Endothelial cell of umbilical vein (primary cell): ENCODE measurements around the gene GTF2H3. TPM values are rescaled to one million over a fixed set of nuclear protein-coding genes. Genes with fewer than 3 reads are reported as not detected.

Source experiments
- BruUV-seq: library from RNA; stranded (reverse); fragments of 400-500 nt; replicated peaks from 2 replicates; lab custom pipeline; 2021; lab: Mats Ljungman, UMichigan
- CTCF ChIA-PET: fragments of 300-600, 350-600 bp; sonication (Branson Sonifier 250); formaldehyde crosslinking; loops from one replicate; lab custom pipeline; 2021; ENCODE audit warnings: antibody characterized with exemption, inconsistent platforms; lab: Charles Lee
- POLR2A ChIA-PET: fragments of 300-600, 350-600 bp; sonication (Branson Sonifier 250); formaldehyde crosslinking; loops from one replicate; lab custom pipeline; 2021; ENCODE audit warnings: antibody characterized with exemption, inconsistent platforms; lab: Charles Lee
- DNase-seq: peaks from one replicate; pipeline ENCODE4 v3.0.0-alpha.2; 2011; ENCODE audit warnings: low read depth, low spot score
- FAIRE-seq: peaks from 2 replicates; lab custom pipeline; 2011; peaks lifted over from hg19 to GRCh38; lab: Jason Lieb, UNC
- H2AFZ ChIP-seq: 2 replicates; pipeline ENCODE4 v1.6.0; 2012; ENCODE audit warnings: low read depth, low read length, control low read depth, inconsistent platforms
- H3K27ac ChIP-seq: 2 replicates; pipeline ENCODE4 v1.5.1; 2011; ENCODE audit warnings: low read depth, mild to moderate bottlenecking, control low read depth, low read length, moderate library complexity; ENCODE audit not compliant: insufficient read depth
- H3K27me3 ChIP-seq, 2 experiments: 2 replicates each; pipeline versions ENCODE4 v1.6.0 to v1.6.1; 2011; ENCODE audit warnings: low read length in 2 of 2, mixed read lengths in 1 of 2; ENCODE audit not compliant: control insufficient read depth in 2 of 2, insufficient read depth in 2 of 2
- H3K36me3 ChIP-seq, 2 experiments: 2 replicates in 1 of 2; 3 replicates in 1 of 2; pipeline ENCODE4 v1.5.1; 2011; ENCODE audit warnings: low read length in 2 of 2, mild to moderate bottlenecking in 1 of 2, moderate library complexity in 1 of 2; ENCODE audit not compliant: control insufficient read depth in 2 of 2, insufficient read depth in 2 of 2; ENCODE audit errors: extremely low read depth in 1 of 2
- H3K4me1 ChIP-seq: 3 replicates; pipeline ENCODE4 v1.5.1; 2011; ENCODE audit warnings: mild to moderate bottlenecking, low read length; ENCODE audit not compliant: control insufficient read depth, insufficient read depth; ENCODE audit errors: extremely low read depth
- H3K4me2 ChIP-seq: 2 replicates; pipeline ENCODE4 v1.6.1; 2011; ENCODE audit warnings: low read length, control low read depth, mixed read lengths; ENCODE audit not compliant: insufficient read depth
- H3K4me3 ChIP-seq, 3 experiments: fragments of 200-600 bp in 1 of 3; sonication (generic), shearing (Covaris generic) in 1 of 3; replicated peaks in 1 of 3; 2 replicates each; pipeline ENCODE4 v1.5.1; 2011 to 2016; ENCODE audit warnings: control low read depth in 3 of 3, low read length in 3 of 3, mild to moderate bottlenecking in 2 of 3, inconsistent platforms in 1 of 3, low read depth in 1 of 3, moderate library complexity in 1 of 3; ENCODE audit not compliant: insufficient read depth in 1 of 3
- H3K79me2 ChIP-seq: 2 replicates; pipeline ENCODE4 v1.6.0; 2012; ENCODE audit warnings: low read length, inconsistent platforms; ENCODE audit not compliant: control insufficient read depth, insufficient read depth
- H3K9ac ChIP-seq: replicated peaks from 2 replicates; pipeline ENCODE3; 2011; ENCODE audit warnings: low read length, control low read depth; ENCODE audit not compliant: insufficient read depth; ENCODE audit errors: extremely low read depth
- H3K9me1 ChIP-seq: replicated peaks from 3 replicates; pipeline ENCODE4 v1.6.0; 2011; ENCODE audit warnings: mild to moderate bottlenecking, low read length; ENCODE audit not compliant: control insufficient read depth, insufficient read depth; ENCODE audit errors: extremely low read depth
- H3K9me3 ChIP-seq: replicated peaks from 2 replicates; pipeline ENCODE4 v1.5.1; 2012; ENCODE audit warnings: low read length, inconsistent platforms; ENCODE audit not compliant: control insufficient read depth, insufficient read depth
- H4K20me1 ChIP-seq: replicated peaks from 2 replicates; pipeline ENCODE3; 2011; ENCODE audit warnings: mild to moderate bottlenecking, low read length; ENCODE audit not compliant: control insufficient read depth, insufficient read depth; ENCODE audit errors: extremely low read depth
- FOS ChIP-seq: IDR thresholded peaks from 2 replicates; pipeline ENCODE4 v1.6.1; 2011; ENCODE audit warnings: mild to moderate bottlenecking, low read length, moderate library complexity, borderline replicate concordance; ENCODE audit not compliant: insufficient read depth
- MYC ChIP-seq: IDR thresholded peaks from one replicate; pipeline ENCODE4 v1.6.1; 2011; ENCODE audit warnings: mild to moderate bottlenecking, low read depth, low read length
- POLR2A ChIP-seq: IDR thresholded peaks from 2 replicates; pipeline ENCODE4 v1.6.1; 2012; ENCODE audit warnings: low read depth, mild to moderate bottlenecking, control low read depth, low read length
- dilution Hi-C: fragments of 300-500 bp; cut with MboI; formaldehyde crosslinking; loops from one replicate; pipeline ENCODE4 v1.15.0; 2019; ENCODE audit warnings: low sequenced_read_pairs; ENCODE audit not compliant: extremely low pct_ligation_motif_present
- intact Hi-C: fragments of 100-400 bp; cut with micrococcal nuclease; formaldehyde crosslinking; loops from one replicate; pipeline ENCODE4 v1.10.0; 2022
- polyA plus RNA-seq, 4 experiments: library from polyadenylated mRNA; depleted of rRNA in 3 of 4; stranded (reverse) in 3 of 4; unstranded in 1 of 4; fragments of >200 nt; gene quantifications; 2 replicates each; pipeline versions ENCODE4 v1.2.1 to v1.2.3, GENCODE V29; 2011 to 2012; ENCODE audit warnings: missing spikeins in 1 of 4
- total RNA-seq: library from RNA; stranded (reverse); gene quantifications from 2 replicates; pipeline ENCODE4 v1.2.3, GENCODE V29; 2021
- TF ChIP-seq, protein P1 (sequence below), 2 donors: IDR thresholded peaks; 1 replicate in 1 of 2; 2 replicates in 1 of 2; pipeline ENCODE4 v1.5.1; 2011; ENCODE audit warnings: low read length in 2 of 2, mild to moderate bottlenecking in 2 of 2, moderate library complexity in 2 of 2, control low read depth in 1 of 2, inconsistent platforms in 1 of 2, low read depth in 1 of 2; ENCODE audit not compliant: insufficient read depth in 1 of 2; ENCODE audit errors: extremely low read depth in 1 of 2
- TF ChIP-seq, protein P2 (sequence below): IDR thresholded peaks from 2 replicates; pipeline ENCODE4 v1.6.1; 2011; ENCODE audit not compliant: insufficient read depth, insufficient read length

Gene GTF2H3
- total and polyA plus RNA-seq, 2 donors (not counting 3 experiments of a cell fraction or from before 2014, with no cell fraction given): 17.8 to 31.3 TPM

DNA sequence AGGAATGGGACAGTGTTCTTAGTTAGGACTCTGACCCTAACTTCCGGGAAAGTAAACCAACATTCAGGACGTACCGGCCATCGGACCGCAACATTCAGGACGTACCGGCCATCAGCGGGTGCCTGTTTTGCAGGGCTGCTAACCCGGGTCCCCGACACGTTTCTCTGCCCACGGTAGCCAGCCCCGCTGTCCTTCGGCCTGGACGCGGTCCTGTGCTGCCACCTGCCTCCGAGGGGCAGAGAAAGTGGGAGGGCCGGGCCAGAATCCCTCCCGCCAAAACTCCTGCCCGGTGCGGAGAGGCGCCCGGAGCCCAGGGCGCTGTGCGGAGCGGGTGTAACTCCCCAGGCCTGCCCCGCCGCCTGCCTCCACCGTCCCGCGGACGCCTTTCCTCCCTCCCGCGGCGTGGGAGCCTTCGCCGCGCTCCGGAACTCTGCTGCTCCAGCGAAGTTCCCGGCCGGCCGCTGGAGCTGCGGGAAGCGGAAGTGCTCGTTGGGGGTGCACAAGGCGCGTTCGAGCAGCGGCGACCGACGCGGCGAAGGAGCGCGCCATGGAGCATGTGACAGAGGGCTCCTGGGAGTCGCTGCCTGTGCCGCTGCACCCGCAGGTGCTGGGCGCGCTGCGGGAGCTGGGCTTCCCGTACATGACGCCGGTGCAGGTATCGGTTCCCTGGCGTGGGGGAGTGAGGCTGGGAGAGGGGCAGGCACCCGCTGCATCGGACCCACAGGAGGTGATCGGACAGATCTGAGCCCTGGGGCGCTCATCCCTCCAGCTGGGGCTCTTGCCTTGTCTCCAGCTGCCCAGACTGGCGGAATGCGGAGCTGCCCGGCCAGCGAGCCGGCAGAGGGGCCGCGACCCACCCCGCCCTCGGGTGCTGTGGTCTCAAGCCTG, 31.8 kb upstream of the GTF2H3 start, which contains the start of gene DDX55:
DDX55 (plus strand) TSS at position 498 of the 888 bp plus-strand sequence; CDS start at position 548, 50 bp downstream.
- DNase-seq: peak; percentile 83
- H3K4me2 ChIP-seq: peak within 1 kb of the TSS; percentile 90
- POLR2A ChIA-PET: interaction anchor here (1.0 kb wide), 1 partner anchor 369 kb away, joined by 4 read pairs; the partner anchor contains the start of genes MPHOSPH9 and MTRFR
- intact Hi-C loops (loop anchor here (1.0 kb wide), 1 partner anchor 331 kb away; the partner anchor contains the start of gene CDK2AP1), dilution Hi-C loops (loop anchor here (25.0 kb wide), 1 partner anchor 315 kb away; no protein-coding TSS in a partner anchor)
- H3K27ac ChIP-seq: peak within 1 kb of the TSS; percentile 37
- FAIRE-seq: peak; percentile 85
- TF ChIP-seq POLR2A (peak; percentile 87), MYC (peak; percentile 85), FOS (no peak)
- TF ChIP-seq, protein P1, sequence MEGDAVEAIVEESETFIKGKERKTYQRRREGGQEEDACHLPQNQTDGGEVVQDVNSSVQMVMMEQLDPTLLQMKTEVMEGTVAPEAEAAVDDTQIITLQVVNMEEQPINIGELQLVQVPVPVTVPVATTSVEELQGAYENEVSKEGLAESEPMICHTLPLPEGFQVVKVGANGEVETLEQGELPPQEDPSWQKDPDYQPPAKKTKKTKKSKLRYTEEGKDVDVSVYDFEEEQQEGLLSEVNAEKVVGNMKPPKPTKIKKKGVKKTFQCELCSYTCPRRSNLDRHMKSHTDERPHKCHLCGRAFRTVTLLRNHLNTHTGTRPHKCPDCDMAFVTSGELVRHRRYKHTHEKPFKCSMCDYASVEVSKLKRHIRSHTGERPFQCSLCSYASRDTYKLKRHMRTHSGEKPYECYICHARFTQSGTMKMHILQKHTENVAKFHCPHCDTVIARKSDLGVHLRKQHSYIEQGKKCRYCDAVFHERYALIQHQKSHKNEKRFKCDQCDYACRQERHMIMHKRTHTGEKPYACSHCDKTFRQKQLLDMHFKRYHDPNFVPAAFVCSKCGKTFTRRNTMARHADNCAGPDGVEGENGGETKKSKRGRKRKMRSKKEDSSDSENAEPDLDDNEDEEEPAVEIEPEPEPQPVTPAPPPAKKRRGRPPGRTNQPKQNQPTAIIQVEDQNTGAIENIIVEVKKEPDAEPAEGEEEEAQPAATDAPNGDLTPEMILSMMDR (IDR thresholded peaks at IDR 0.05; ENCODE audit: extremely low read depth in 1 of 2, insufficient read depth in 1 of 2, low read depth in 1 of 2, low read length in 2 of 2): peak; percentile 44 to 45
- TF ChIP-seq, protein P2, sequence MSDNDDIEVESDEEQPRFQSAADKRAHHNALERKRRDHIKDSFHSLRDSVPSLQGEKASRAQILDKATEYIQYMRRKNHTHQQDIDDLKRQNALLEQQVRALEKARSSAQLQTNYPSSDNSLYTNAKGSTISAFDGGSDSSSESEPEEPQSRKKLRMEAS: peak; percentile 48
- CTCF ChIA-PET: interaction anchor here (0.7 to 2.5 kb wide), 5 partner anchors 16 to 369 kb away, joined by 3 to 9 read pairs (median 4); partner anchors contain the start of genes MPHOSPH9 and MTRFR
- H4K20me1 ChIP-seq: no peaks in the 10 kb centered on the region
- H3K79me2 ChIP-seq: peaks cover 41% of the 10 kb centered on the region
- H2AFZ ChIP-seq: peak within 1 kb of the TSS; percentile 91
- H3K4me3 ChIP-seq: peak within 1 kb of the TSS; percentile 72 to 89 (median 73)
- H3K9me1 ChIP-seq: no peaks in the 10 kb centered on the region
- H3K9ac ChIP-seq: peak within 1 kb of the TSS; percentile 44
- TSS peak; percentile 72 for BruUV-seq
- H3K36me3 ChIP-seq: peaks cover 6 to 8% of the 10 kb centered on the region in 2 experiments
- H3K9me3 ChIP-seq: no peaks in the 10 kb centered on the region
- no peaks in the 10 kb centered on the region for H3K27me3 ChIP-seq
- H3K4me1 ChIP-seq: peaks cover 7% of the 10 kb centered on the region
